IPS-15b (cell line): ENCODE results near the gene LEFTY1.

Experiments
- H3K27me3 ChIP-seq: one replicate; pipeline ENCODE4 v1.6.1; 2013; ENCODE audit warnings: low read length; ENCODE audit not compliant: control insufficient read depth, insufficient read depth
- H3K36me3 ChIP-seq: one replicate; pipeline ENCODE4 v1.6.1; 2013; ENCODE audit warnings: low read length; ENCODE audit not compliant: control insufficient read depth, insufficient read depth
- H3K4me1 ChIP-seq: one replicate; pipeline ENCODE4 v1.6.1; 2013; ENCODE audit warnings: mild to moderate bottlenecking, low read length; ENCODE audit not compliant: control insufficient read depth, insufficient read depth
- H3K4me3 ChIP-seq: one replicate; pipeline ENCODE4 v1.5.1; 2013; ENCODE audit warnings: low read depth, low read length
- H3K9ac ChIP-seq: one replicate; pipeline ENCODE4 v1.6.1; 2013; ENCODE audit warnings: low read depth, mild to moderate bottlenecking, low read length
- H3K9me3 ChIP-seq: one replicate; pipeline ENCODE4 v1.6.1; 2013; ENCODE audit warnings: mild to moderate bottlenecking, low read length; ENCODE audit not compliant: control insufficient read depth, insufficient read depth

Gene LEFTY1

GRCh38 chr1:225862581-225862950, 26.4 kb downstream of the LEFTY1 start:
- H3K9ac ChIP-seq, result no peak overlapping the region
- no peak overlapping the region for H3K4me3 ChIP-seq
- no peaks in the 10 kb centered on the region for H3K27me3 ChIP-seq
- no peaks in the 10 kb centered on the region for H3K4me1 ChIP-seq
- peaks cover 37% of the 10 kb centered on the region for H3K36me3 ChIP-seq
- H3K9me3 ChIP-seq, result no peaks in the 10 kb centered on the region

DNA sequence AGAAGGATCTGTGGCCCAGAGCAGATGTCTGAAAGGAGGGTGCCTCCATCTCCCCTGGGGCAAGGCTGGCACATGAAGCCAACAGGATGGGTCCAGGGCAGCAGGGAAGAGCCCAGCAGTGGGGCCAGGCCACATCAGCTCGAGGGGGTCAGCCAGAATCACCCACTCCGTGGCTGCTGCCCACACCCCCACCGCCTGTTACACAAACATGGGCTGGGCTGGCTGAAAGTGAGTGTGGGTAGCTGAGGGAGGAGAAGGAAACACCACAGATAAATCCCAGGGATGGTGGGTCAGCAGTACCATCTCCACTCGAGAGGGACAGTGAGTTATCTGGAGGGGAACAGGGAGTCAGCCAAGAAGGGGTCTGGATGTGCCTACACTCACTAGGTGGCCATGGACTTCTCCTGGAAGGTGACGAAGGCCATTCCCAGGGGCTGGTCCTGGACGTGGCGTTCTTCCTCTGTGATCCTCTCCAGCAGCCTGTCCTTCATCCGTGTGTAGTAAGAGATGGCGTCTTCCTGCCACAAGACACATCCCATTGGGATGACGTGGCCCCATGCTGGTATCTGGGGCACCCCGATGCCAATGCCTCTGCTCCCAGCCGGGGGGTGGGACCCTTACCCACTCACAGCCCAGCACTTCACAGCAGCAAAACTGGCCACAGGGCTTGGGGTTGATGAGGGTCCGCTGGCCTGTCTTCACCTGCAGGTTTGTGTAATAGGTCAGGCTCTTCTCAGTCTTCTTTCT, 26.9 kb downstream of the LEFTY1 start:
- H3K9ac ChIP-seq, result no peak overlapping the region
- H3K36me3 ChIP-seq, result peaks cover 32% of the 10 kb centered on the region
- no peak overlapping the region for H3K4me3 ChIP-seq
- H3K9me3 ChIP-seq, result no peaks in the 10 kb centered on the region
- no peaks in the 10 kb centered on the region for H3K4me1 ChIP-seq
- H3K27me3 ChIP-seq, result no peaks in the 10 kb centered on the region

DNA sequence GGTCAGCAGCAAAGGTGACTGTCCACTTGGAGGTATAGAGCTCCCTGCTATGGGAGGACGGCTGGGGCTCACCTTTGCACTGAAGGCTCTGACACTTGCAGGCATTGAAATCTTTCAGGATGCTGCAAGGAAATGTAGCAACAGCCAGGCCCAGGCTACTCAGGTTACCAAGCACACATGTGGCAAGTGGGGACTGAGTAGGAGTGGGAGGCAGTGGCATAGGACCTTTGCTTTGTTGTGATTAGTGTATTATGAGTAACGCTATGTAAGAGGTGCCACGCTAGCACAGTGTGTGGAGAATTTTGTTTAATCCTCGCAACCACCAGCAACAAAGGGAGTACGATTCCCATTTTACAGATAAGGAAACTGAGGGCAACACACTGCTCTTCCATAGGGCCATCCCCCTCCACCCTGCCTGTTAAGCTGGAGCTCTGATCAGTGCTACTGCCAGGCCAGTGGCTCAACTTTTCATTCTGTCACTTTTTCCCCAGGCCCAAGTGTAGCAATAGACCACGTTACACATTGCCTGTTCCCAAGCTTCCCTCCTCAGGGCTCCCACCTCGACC, 28.0 kb downstream of the LEFTY1 start:
- Histone ChIP-seq H3K9me3 (no peaks in the 10 kb centered on the region), H3K4me1 (no peaks in the 10 kb centered on the region), H3K4me3 (no peak overlapping the region), H3K27me3 (no peaks in the 10 kb centered on the region), H3K9ac (no peak overlapping the region), H3K36me3 (peaks cover 26% of the 10 kb centered on the region)

GRCh38 chr1:225860107-225860506, 28.8 kb downstream of the LEFTY1 start:
- Histone ChIP-seq H3K4me1 (no peaks in the 10 kb centered on the region), H3K27me3 (no peaks in the 10 kb centered on the region), H3K9ac (no peak overlapping the region), H3K36me3 (peaks cover 18% of the 10 kb centered on the region), H3K9me3 (no peaks in the 10 kb centered on the region), H3K4me3 (no peak overlapping the region)

- no peak overlapping the region for H3K4me3 ChIP-seq
- H3K27me3 ChIP-seq, result no peaks in the 10 kb centered on the region
- H3K36me3 ChIP-seq, result peaks cover 15% of the 10 kb centered on the region
- no peak overlapping the region for H3K9ac ChIP-seq
- no peaks in the 10 kb centered on the region for H3K9me3 ChIP-seq
- H3K4me1 ChIP-seq, result no peaks in the 10 kb centered on the region
Measured at GRCh38 chr1:225859151-225859550, 29.8 kb downstream of the LEFTY1 start.

- no peaks in the 10 kb centered on the region for H3K9me3 ChIP-seq
- H3K36me3 ChIP-seq, result peaks cover 17% of the 10 kb centered on the region
- no peak overlapping the region for H3K4me3 ChIP-seq
- H3K27me3 ChIP-seq, result no peaks in the 10 kb centered on the region
- H3K4me1 ChIP-seq, result no peaks in the 10 kb centered on the region
- no peak overlapping the region for H3K9ac ChIP-seq
Measured at GRCh38 chr1:225857256-225857655, 31.7 kb downstream of the LEFTY1 start.

GRCh38 chr1:225855503-225856300, 33.2 kb downstream of the LEFTY1 start:
- H3K9me3 ChIP-seq, result no peaks in the 10 kb centered on the region
- peaks cover 16% of the 10 kb centered on the region for H3K36me3 ChIP-seq
- H3K4me1 ChIP-seq, result no peaks in the 10 kb centered on the region
- no peak overlapping the region for H3K9ac ChIP-seq
- H3K27me3 ChIP-seq, result no peaks in the 10 kb centered on the region
- no peak overlapping the region for H3K4me3 ChIP-seq

DNA sequence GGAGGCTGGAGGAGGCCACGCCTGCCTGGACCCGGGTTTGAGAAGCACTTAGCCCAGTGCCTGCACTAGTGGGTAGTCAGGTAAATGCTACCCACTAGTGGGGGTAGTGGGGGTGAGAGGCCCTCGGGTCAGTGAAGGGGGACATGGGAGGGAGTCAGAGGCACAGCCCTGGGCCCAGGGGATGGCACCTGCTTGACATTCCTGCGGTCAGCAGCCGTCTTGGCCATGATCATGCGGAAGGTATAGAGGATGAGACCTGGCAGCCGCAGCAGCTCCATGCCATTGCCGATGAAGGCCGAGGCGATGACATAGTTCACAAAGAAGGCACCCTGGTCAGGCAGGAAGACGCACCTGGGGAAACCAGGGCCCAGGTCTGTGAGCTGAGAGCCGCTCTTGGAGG, 35.5 kb downstream of the LEFTY1 start:
- Histone ChIP-seq H3K4me3 (no peak overlapping the region), H3K9me3 (no peaks in the 10 kb centered on the region), H3K4me1 (no peaks in the 10 kb centered on the region), H3K9ac (no peak overlapping the region), H3K27me3 (no peaks in the 10 kb centered on the region), H3K36me3 (peaks cover 21% of the 10 kb centered on the region)

GRCh38 chr1:225852413-225853124, 36.4 kb downstream of the LEFTY1 start:
- Histone ChIP-seq H3K4me3 (no peak overlapping the region), H3K9ac (no peak overlapping the region), H3K36me3 (peaks cover 24% of the 10 kb centered on the region), H3K27me3 (no peaks in the 10 kb centered on the region), H3K4me1 (no peaks in the 10 kb centered on the region), H3K9me3 (no peaks in the 10 kb centered on the region)

DNA sequence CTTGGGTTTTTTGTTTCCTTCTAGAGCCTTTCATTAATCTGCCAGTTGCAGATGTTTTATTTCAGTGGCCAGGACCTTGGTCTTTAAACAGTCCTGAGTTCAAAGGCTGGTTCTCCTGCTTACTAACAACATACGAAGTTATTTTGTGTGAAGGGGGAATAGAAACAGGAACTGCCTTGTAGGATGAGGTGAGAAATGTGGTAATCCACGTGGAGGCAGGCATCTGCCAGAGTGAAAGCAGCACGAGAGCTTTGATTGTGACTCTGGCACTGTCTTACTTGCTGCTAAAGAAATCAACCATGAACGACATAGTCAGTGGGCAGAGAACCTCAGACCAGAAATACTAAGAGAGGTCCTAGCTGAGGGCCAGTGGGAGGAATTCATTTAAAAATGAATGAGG, 37.1 kb downstream of the LEFTY1 start:
- Histone ChIP-seq H3K9me3 (no peaks in the 10 kb centered on the region), H3K27me3 (no peaks in the 10 kb centered on the region), H3K9ac (no peak overlapping the region), H3K4me3 (no peak overlapping the region), H3K36me3 (peaks cover 32% of the 10 kb centered on the region), H3K4me1 (no peaks in the 10 kb centered on the region)

GRCh38 chr1:225850370-225850769, 38.6 kb downstream of the LEFTY1 start:
- Histone ChIP-seq H3K27me3 (no peaks in the 10 kb centered on the region), H3K9me3 (no peaks in the 10 kb centered on the region), H3K9ac (no peak overlapping the region), H3K4me1 (no peaks in the 10 kb centered on the region), H3K36me3 (peaks cover 45% of the 10 kb centered on the region), H3K4me3 (no peak overlapping the region)
